KMS-11 (cell line): ENCODE measurements around the gene SLC39A6.

ENCODE experiments used
- H2AFZ ChIP-seq: fragments of 200-600 bp; sonication (generic); 2 replicates; pipeline ENCODE4 v1.6.1; 2016; ENCODE audit warnings: antibody characterized with exemption, mixed run types, low read depth
- H3K27ac ChIP-seq: fragments of 200-600 bp; sonication (generic); 2 replicates; pipeline ENCODE4 v1.6.1; 2016; ENCODE audit warnings: mild to moderate bottlenecking, mixed run types
- H3K27me3 ChIP-seq: fragments of 200-600 bp; sonication (generic); 2 replicates; pipeline ENCODE4 v1.6.1; 2017; ENCODE audit warnings: mild to moderate bottlenecking, low read depth, mixed run types, moderate library complexity; ENCODE audit not compliant: insufficient read depth
- H3K36me3 ChIP-seq: fragments of 200-600 bp; sonication (generic); 2 replicates; pipeline ENCODE4 v1.6.1; 2017; ENCODE audit warnings: mild to moderate bottlenecking, mixed run types; ENCODE audit not compliant: insufficient read depth
- H3K4me1 ChIP-seq: fragments of 200-600 bp; sonication (generic); 2 replicates; pipeline ENCODE4 v1.6.1; 2016; ENCODE audit warnings: mild to moderate bottlenecking, low read depth, mixed run types; ENCODE audit not compliant: poor library complexity, severe bottlenecking
- H3K4me2 ChIP-seq: fragments of 200-600 bp; sonication (generic); 2 replicates; pipeline ENCODE4 v1.7.0; 2016; ENCODE audit warnings: mild to moderate bottlenecking, mixed run types
- H3K4me3 ChIP-seq: fragments of 200-600 bp; sonication (generic); IDR thresholded peaks from 2 replicates; pipeline ENCODE4 v1.6.1; 2017; ENCODE audit warnings: low read depth, low read length, mixed read lengths; ENCODE audit not compliant: insufficient read depth
- H3K79me2 ChIP-seq: fragments of 200-600 bp; sonication (generic); 2 replicates; pipeline ENCODE4 v1.6.1; 2016; ENCODE audit warnings: low read depth, mixed run types; ENCODE audit not compliant: insufficient read depth
- H3K9ac ChIP-seq: fragments of 200-600 bp; sonication (generic); 2 replicates; pipeline ENCODE4 v1.6.1; 2016; ENCODE audit warnings: mild to moderate bottlenecking, mixed run types
- H4K20me1 ChIP-seq: fragments of 200-600 bp; sonication (generic); 2 replicates; pipeline ENCODE4 v1.6.1; 2016; ENCODE audit warnings: mild to moderate bottlenecking, mixed run types; ENCODE audit not compliant: insufficient read depth
- CTCF ChIP-seq: fragments of 200-600 bp; sonication (generic); conservative IDR thresholded peaks from 2 replicates; pipeline ENCODE4 v1.6.1; 2017; ENCODE audit warnings: low read depth, mild to moderate bottlenecking, antibody characterized with exemption, low read length, moderate library complexity, mixed read lengths

The SLC39A6 gene

GRCh38 chr18:36114251-36114650, 14.9 kb downstream of the SLC39A6 start:
- Histone ChIP-seq H2AFZ (no peak overlapping the region), H3K4me2 (no peak overlapping the region), H4K20me1 (no peaks in the 10 kb centered on the region), H3K36me3 (peaks cover 7% of the 10 kb centered on the region; the same call in 1 of the 2 replicates), H3K4me1 (no peaks in the 10 kb centered on the region), H3K27me3 (no peaks in the 10 kb centered on the region), H3K9ac (no peak overlapping the region), H3K27ac (no peak overlapping the region), H3K79me2 (no peaks in the 10 kb centered on the region), H3K4me3 (no peak overlapping the region)
- no peak for TF ChIP-seq CTCF

GRCh38 chr18:36112302-36112701, 16.8 kb downstream of the SLC39A6 start:
- Histone ChIP-seq H3K27me3 (no peaks in the 10 kb centered on the region), H3K79me2 (no peaks in the 10 kb centered on the region), H3K9ac (no peak overlapping the region), H3K4me3 (no peak overlapping the region), H4K20me1 (no peaks in the 10 kb centered on the region), H3K4me2 (no peak overlapping the region), H3K36me3 (peaks cover 7% of the 10 kb centered on the region; the same call in 1 of the 2 replicates), H3K27ac (no peak overlapping the region), H2AFZ (no peak overlapping the region), H3K4me1 (no peaks in the 10 kb centered on the region)
- TF ChIP-seq CTCF, result no peak

GRCh38 chr18:36109737-36110136, 19.4 kb downstream of the SLC39A6 start:
- Histone ChIP-seq H3K9ac (no peak overlapping the region), H4K20me1 (no peaks in the 10 kb centered on the region), H3K4me1 (no peaks in the 10 kb centered on the region), H3K27ac (no peak overlapping the region), H3K36me3 (peaks cover 7% of the 10 kb centered on the region; the same call in 1 of the 2 replicates), H3K79me2 (no peaks in the 10 kb centered on the region), H3K4me2 (no peak overlapping the region), H2AFZ (no peak overlapping the region), H3K4me3 (no peak overlapping the region), H3K27me3 (no peaks in the 10 kb centered on the region)
- TF ChIP-seq CTCF, result no peak

GRCh38 chr18:36108601-36109000, 20.5 kb downstream of the SLC39A6 start:
- no peak for TF ChIP-seq CTCF
- no peak overlapping the region for H3K27ac ChIP-seq
- H3K36me3 ChIP-seq, result peaks cover 7% of the 10 kb centered on the region; the same call in 1 of the 2 replicates
- no peaks in the 10 kb centered on the region for H3K79me2 ChIP-seq
- no peaks in the 10 kb centered on the region for H4K20me1 ChIP-seq
- H3K4me1 ChIP-seq, result no peaks in the 10 kb centered on the region
- H3K9ac ChIP-seq, result no peak overlapping the region
- H3K4me2 ChIP-seq, result no peak overlapping the region
- H2AFZ ChIP-seq, result no peak overlapping the region
- H3K27me3 ChIP-seq, result no peaks in the 10 kb centered on the region
- H3K4me3 ChIP-seq, result no peak overlapping the region
